Activated CD4-positive, alpha-beta memory T cell treated with anti-CD3 and anti-CD28 coated beads for 36 hours (primary cell): ENCODE measurements around the gene NCKAP5. TPM values are rescaled to one million over a fixed set of nuclear protein-coding genes. Genes with fewer than 3 reads are reported as not detected.

Experiments used
- CTCF ChIA-PET: fragments of 350-600 bp; sonication (Branson Sonifier 250); formaldehyde crosslinking; loops from one replicate; lab custom pipeline; 2021; ENCODE audit warnings: antibody characterized with exemption, inconsistent platforms; lab: Charles Lee
- POLR2A ChIA-PET: fragments of 350-600 bp; sonication (Branson Sonifier 250); formaldehyde crosslinking; loops from one replicate; lab custom pipeline; 2021; ENCODE audit warnings: antibody characterized with exemption; lab: Charles Lee
- DNase-seq: peaks from one replicate; pipeline ENCODE4 v3.0.0-alpha.2; 2020
- H3K27ac Mint-ChIP-seq: one replicate; pipeline ENCODE4 v1.8.0; 2021; ENCODE audit warnings: mixed read lengths
- H3K27me3 Mint-ChIP-seq: one replicate; pipeline ENCODE4 v1.8.0; 2021; ENCODE audit warnings: mixed read lengths
- H3K36me3 Mint-ChIP-seq: one replicate; pipeline ENCODE4 v1.8.0; 2021; ENCODE audit warnings: mixed read lengths
- H3K4me1 Mint-ChIP-seq: one replicate; pipeline ENCODE4 v1.8.0; 2021; ENCODE audit warnings: low read depth, mixed read lengths
- H3K4me3 Mint-ChIP-seq: one replicate; pipeline ENCODE4 v1.8.0; 2021; ENCODE audit warnings: mild to moderate bottlenecking, mixed read lengths
- H3K9me3 Mint-ChIP-seq: one replicate; pipeline ENCODE4 v1.8.0; 2021; ENCODE audit warnings: mixed read lengths
- intact Hi-C: fragments of 100-400 bp; cut with micrococcal nuclease; formaldehyde crosslinking; loops from one replicate; pipeline ENCODE4 v1.15.1; 2023
- total RNA-seq, 2 experiments: library from RNA; stranded (reverse); gene quantifications; one replicate each; pipeline ENCODE4 v1.2.3, GENCODE V29; 2021

Gene NCKAP5
- total RNA-seq, 2 experiments from 2014 or later: not detected

- H3K4me1 Mint-ChIP-seq: no peaks in the 10 kb centered on the region
- peaks cover 19% of the 10 kb centered on the region for H3K9me3 Mint-ChIP-seq
- POLR2A ChIA-PET: no interaction called here
- H3K36me3 Mint-ChIP-seq: no peaks in the 10 kb centered on the region
- no peak overlapping the region for H3K4me3 Mint-ChIP-seq
- H3K27ac Mint-ChIP-seq: no peak overlapping the region
- no peak for DNase-seq
- no peaks in the 10 kb centered on the region for H3K27me3 Mint-ChIP-seq
- intact Hi-C loops: no loop called here
- CTCF ChIA-PET: no interaction called here
Measured at GRCh38 chr2:132999421-132999820, 568.8 kb downstream of the NCKAP5 start.

- no peak overlapping the region for H3K4me3 Mint-ChIP-seq
- CTCF ChIA-PET: no interaction called here
- POLR2A ChIA-PET: no interaction called here
- no peaks in the 10 kb centered on the region for H3K4me1 Mint-ChIP-seq
- DNase-seq: no peak
- peaks cover 7% of the 10 kb centered on the region for H3K9me3 Mint-ChIP-seq
- H3K27ac Mint-ChIP-seq: no peak overlapping the region
- intact Hi-C loops: no loop called here
- H3K36me3 Mint-ChIP-seq: no peaks in the 10 kb centered on the region
- no peaks in the 10 kb centered on the region for H3K27me3 Mint-ChIP-seq
Measured at GRCh38 chr2:132998221-132998620, 570.0 kb downstream of the NCKAP5 start.

GRCh38 chr2:132991471-132992045 is 576.7 kb downstream of the NCKAP5 start:
- H3K4me3 Mint-ChIP-seq: no peak overlapping the region
- CTCF ChIA-PET: no interaction called here
- POLR2A ChIA-PET: no interaction called here
- H3K36me3 Mint-ChIP-seq: no peaks in the 10 kb centered on the region
- H3K27me3 Mint-ChIP-seq: no peaks in the 10 kb centered on the region
- intact Hi-C loops: no loop called here
- H3K27ac Mint-ChIP-seq: no peak overlapping the region
- no peaks in the 10 kb centered on the region for H3K9me3 Mint-ChIP-seq
- no peak for DNase-seq
- H3K4me1 Mint-ChIP-seq: no peaks in the 10 kb centered on the region

- intact Hi-C loops: no loop called here
- no peak for DNase-seq
- H3K9me3 Mint-ChIP-seq: peaks cover under 1% of the 10 kb centered on the region
- CTCF ChIA-PET: no interaction called here
- H3K36me3 Mint-ChIP-seq: no peaks in the 10 kb centered on the region
- no peaks in the 10 kb centered on the region for H3K4me1 Mint-ChIP-seq
- POLR2A ChIA-PET: no interaction called here
- H3K4me3 Mint-ChIP-seq: no peak overlapping the region
- no peaks in the 10 kb centered on the region for H3K27me3 Mint-ChIP-seq
- H3K27ac Mint-ChIP-seq: no peak overlapping the region
Measured at GRCh38 chr2:132984731-132985130, 583.5 kb downstream of the NCKAP5 start.

- Mint-ChIP-seq H3K9me3 (peaks cover 2% of the 10 kb centered on the region), H3K27ac (no peak overlapping the region), H3K27me3 (no peaks in the 10 kb centered on the region), H3K4me3 (no peak overlapping the region), H3K4me1 (no peaks in the 10 kb centered on the region), H3K36me3 (no peaks in the 10 kb centered on the region)
- ChIA-PET CTCF (no interaction called here), POLR2A (no interaction called here)
- intact Hi-C loops: no loop called here
- no peak for DNase-seq
Measured at GRCh38 chr2:132980304-132980703, 588.0 kb downstream of the NCKAP5 start.

- no peak for DNase-seq
- ChIA-PET CTCF (no interaction called here), POLR2A (no interaction called here)
- no peaks in the 10 kb centered on the region for H3K4me1 Mint-ChIP-seq
- H3K4me3 Mint-ChIP-seq: no peak overlapping the region
- H3K27me3 Mint-ChIP-seq: no peaks in the 10 kb centered on the region
- no peak overlapping the region for H3K27ac Mint-ChIP-seq
- H3K9me3 Mint-ChIP-seq: peaks cover 2% of the 10 kb centered on the region
- intact Hi-C loops: no loop called here
- H3K36me3 Mint-ChIP-seq: no peaks in the 10 kb centered on the region
Measured at GRCh38 chr2:132979339-132980093, 588.7 kb downstream of the NCKAP5 start.

GRCh38 chr2:132978840-132979239 is 589.4 kb downstream of the NCKAP5 start:
- H3K4me3 Mint-ChIP-seq: no peak overlapping the region
- CTCF ChIA-PET: no interaction called here
- H3K36me3 Mint-ChIP-seq: no peaks in the 10 kb centered on the region
- H3K27ac Mint-ChIP-seq: no peak overlapping the region
- peaks cover 2% of the 10 kb centered on the region for H3K9me3 Mint-ChIP-seq
- intact Hi-C loops: no loop called here
- POLR2A ChIA-PET: no interaction called here
- DNase-seq: no peak
- no peaks in the 10 kb centered on the region for H3K4me1 Mint-ChIP-seq
- no peaks in the 10 kb centered on the region for H3K27me3 Mint-ChIP-seq

- no peak overlapping the region for H3K4me3 Mint-ChIP-seq
- ChIA-PET POLR2A (no interaction called here), CTCF (no interaction called here)
- no peaks in the 10 kb centered on the region for H3K36me3 Mint-ChIP-seq
- H3K9me3 Mint-ChIP-seq: peaks cover 6% of the 10 kb centered on the region
- H3K27me3 Mint-ChIP-seq: no peaks in the 10 kb centered on the region
- H3K27ac Mint-ChIP-seq: no peak overlapping the region
- H3K4me1 Mint-ChIP-seq: no peaks in the 10 kb centered on the region
- intact Hi-C loops: no loop called here
- DNase-seq: no peak
Measured at GRCh38 chr2:132977812-132978529, 590.3 kb downstream of the NCKAP5 start.

- peaks cover 7% of the 10 kb centered on the region for H3K9me3 Mint-ChIP-seq
- no peaks in the 10 kb centered on the region for H3K27me3 Mint-ChIP-seq
- H3K4me3 Mint-ChIP-seq: no peak overlapping the region
- H3K36me3 Mint-ChIP-seq: no peaks in the 10 kb centered on the region
- no peak overlapping the region for H3K27ac Mint-ChIP-seq
- DNase-seq: no peak
- ChIA-PET CTCF (no interaction called here), POLR2A (no interaction called here)
- intact Hi-C loops: no loop called here
- H3K4me1 Mint-ChIP-seq: no peaks in the 10 kb centered on the region
Measured at GRCh38 chr2:132975193-132976105, 592.8 kb downstream of the NCKAP5 start.

- ChIA-PET CTCF (no interaction called here), POLR2A (no interaction called here)
- no peak for DNase-seq
- Mint-ChIP-seq H3K27ac (no peak overlapping the region), H3K4me3 (no peak overlapping the region), H3K36me3 (no peaks in the 10 kb centered on the region), H3K27me3 (no peaks in the 10 kb centered on the region), H3K9me3 (peaks cover 5% of the 10 kb centered on the region), H3K4me1 (no peaks in the 10 kb centered on the region)
- intact Hi-C loops: no loop called here
Measured at GRCh38 chr2:132974467-132975095, 593.7 kb downstream of the NCKAP5 start.

- intact Hi-C loops: no loop called here
- CTCF ChIA-PET: no interaction called here
- POLR2A ChIA-PET: no interaction called here
- peaks cover 9% of the 10 kb centered on the region for H3K9me3 Mint-ChIP-seq
- no peak overlapping the region for H3K27ac Mint-ChIP-seq
- no peak overlapping the region for H3K4me3 Mint-ChIP-seq
- DNase-seq: no peak
- H3K4me1 Mint-ChIP-seq: no peaks in the 10 kb centered on the region
- H3K27me3 Mint-ChIP-seq: no peaks in the 10 kb centered on the region
- no peaks in the 10 kb centered on the region for H3K36me3 Mint-ChIP-seq
Measured at GRCh38 chr2:132971310-132972061, 596.8 kb downstream of the NCKAP5 start.
